ENCODE data around the gene CARD8. TPM values are rescaled to one million over a fixed set of nuclear protein-coding genes. Genes with fewer than 3 reads are reported as not detected.
A peak's percentile ranks its signal among the peaks of the same experiment; 100 is the strongest.

Gene CARD8
- total RNA-seq, 2 experiments from 2014 or later, result 180 to 185 TPM

- DNase-seq, result peak; percentile 49
- ChIA-PET POLR2A (interaction anchor here (0.5 to 4.6 kb wide), 3 partner anchors 9 to 89 kb away, joined by 3 to 47 read pairs (median 23); no protein-coding TSS in a partner anchor), CTCF (interaction anchor here (0.9 to 2.1 kb wide), 5 partner anchors 8 to 105 kb away, joined by 3 to 8 read pairs (median 4); partner anchors contain the start of genes SYNGR4 and TMEM143)
These were observed 2.6 kb upstream of the CARD8 start for GRCh38 chr19:48258350-48258749.

DNA sequence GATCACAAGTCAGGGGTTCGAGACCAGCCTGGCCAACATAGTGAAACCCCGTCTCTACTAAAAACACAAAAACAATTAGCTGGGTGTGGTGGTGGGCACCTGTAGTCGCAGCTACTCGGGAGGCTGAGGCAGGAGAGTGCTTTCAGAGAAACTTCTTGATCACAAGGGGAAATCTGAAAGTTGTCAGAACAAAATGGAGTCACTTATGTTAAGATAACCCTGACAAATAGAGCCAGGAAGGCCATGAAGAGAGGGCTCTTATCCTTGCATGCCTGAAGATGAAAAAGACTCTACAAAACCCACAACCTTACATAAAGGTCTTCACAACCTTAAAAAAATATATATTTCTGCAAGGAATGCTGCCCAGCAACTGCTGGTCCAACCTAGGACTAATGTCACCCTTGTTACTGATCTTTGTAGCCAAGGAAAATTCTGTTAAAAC lies 1.2 kb downstream of the CARD8 start:
- H3K9me3 Mint-ChIP-seq (ENCODE audit: insufficient read depth), result no peaks in the 10 kb centered on the region
- no peaks in the 10 kb centered on the region for H3K27me3 Mint-ChIP-seq (ENCODE audit: low read depth)
- DNase-seq (no peak), ATAC-seq (no peak)
- peaks cover 51% of the 10 kb centered on the region for H3K36me3 Mint-ChIP-seq (ENCODE audit: low read depth)
- H3K4me1 Mint-ChIP-seq (ENCODE audit: low read depth), result peaks cover 71% of the 10 kb centered on the region
- CTCF ChIA-PET, result interaction anchor here (0.8 to 2.5 kb wide), 3 partner anchors 12 to 137 kb away, joined by 3 to 8 read pairs (median 3); partner anchors contain the start of gene KDELR1
- H3K27ac Mint-ChIP-seq, result peak overlapping the region; percentile 91
- H3K4me3 Mint-ChIP-seq, result peak overlapping the region; percentile 81
- POLR2A ChIA-PET, result interaction anchor here (1.0 to 3.8 kb wide), 4 partner anchors 9 to 76 kb away, joined by 3 to 27 read pairs (median 14); a partner anchor contains a TSS

More at GRCh38 chr19:48258350-48258749, 2.6 kb upstream of the CARD8 start:
- Mint-ChIP-seq H3K27ac (peak overlapping the region; percentile 96), H3K27me3 (ENCODE audit: low read depth) (no peaks in the 10 kb centered on the region), H3K4me3 (peak overlapping the region; percentile 80), H3K4me1 (ENCODE audit: low read depth) (peaks cover 57% of the 10 kb centered on the region), H3K9me3 (ENCODE audit: insufficient read depth) (no peaks in the 10 kb centered on the region), H3K36me3 (ENCODE audit: low read depth) (peaks cover 23% of the 10 kb centered on the region)
- ATAC-seq, result peak; percentile 22

DNA sequence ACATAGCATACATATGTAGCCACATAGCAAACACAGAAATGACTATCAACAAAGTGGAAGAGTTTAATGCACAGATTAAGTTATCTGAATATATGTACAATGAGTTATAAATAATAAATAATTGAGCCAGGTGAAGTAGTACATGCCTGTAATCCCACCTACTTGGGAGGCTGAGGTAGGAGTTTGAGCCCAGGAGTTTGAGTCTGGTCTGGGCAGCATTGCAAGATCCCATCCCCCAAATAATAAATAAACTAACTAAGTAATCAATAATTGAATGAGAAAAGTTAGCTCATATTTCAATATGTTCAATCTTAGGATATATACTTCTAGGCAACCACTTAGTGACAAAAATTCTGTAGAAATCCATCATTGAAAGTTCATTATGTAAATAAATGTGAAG lies 1.7 kb downstream of the CARD8 start:
- ChIA-PET POLR2A (interaction anchor here (2.9 kb wide), 1 partner anchor 9 kb away, joined by 27 read pairs; no protein-coding TSS in a partner anchor), CTCF (interaction anchor here (2.5 kb wide), 1 partner anchor 12 kb away, joined by 8 read pairs; no protein-coding TSS in a partner anchor)
- H3K36me3 Mint-ChIP-seq (ENCODE audit: low read depth), result peaks cover 54% of the 10 kb centered on the region

GRCh38 chr19:48252609-48253008 lies 3.1 kb downstream of the CARD8 start:
- H3K4me3 Mint-ChIP-seq, result peak overlapping the region; percentile 45
- peaks cover 60% of the 10 kb centered on the region for H3K36me3 Mint-ChIP-seq (ENCODE audit: low read depth)
- no peak overlapping the region for H3K27ac Mint-ChIP-seq
- POLR2A ChIA-PET, result no interaction called here
- CTCF ChIA-PET, result no interaction called here
- no peak for DNase-seq
- ATAC-seq, result no peak
- H3K27me3 Mint-ChIP-seq (ENCODE audit: low read depth), result no peaks in the 10 kb centered on the region
- H3K4me1 Mint-ChIP-seq (ENCODE audit: low read depth), result peaks cover 69% of the 10 kb centered on the region
- H3K9me3 Mint-ChIP-seq (ENCODE audit: insufficient read depth), result no peaks in the 10 kb centered on the region

More for the DNA sequence above, 1.7 kb downstream of the CARD8 start:
- peaks cover 72% of the 10 kb centered on the region for H3K4me1 Mint-ChIP-seq (ENCODE audit: low read depth)
- H3K27ac Mint-ChIP-seq, result peak overlapping the region; percentile 91
- ATAC-seq (no peak), DNase-seq (no peak)
- H3K9me3 Mint-ChIP-seq (ENCODE audit: insufficient read depth), result no peaks in the 10 kb centered on the region
- H3K4me3 Mint-ChIP-seq, result peak overlapping the region; percentile 81
- no peaks in the 10 kb centered on the region for H3K27me3 Mint-ChIP-seq (ENCODE audit: low read depth)

DNA sequence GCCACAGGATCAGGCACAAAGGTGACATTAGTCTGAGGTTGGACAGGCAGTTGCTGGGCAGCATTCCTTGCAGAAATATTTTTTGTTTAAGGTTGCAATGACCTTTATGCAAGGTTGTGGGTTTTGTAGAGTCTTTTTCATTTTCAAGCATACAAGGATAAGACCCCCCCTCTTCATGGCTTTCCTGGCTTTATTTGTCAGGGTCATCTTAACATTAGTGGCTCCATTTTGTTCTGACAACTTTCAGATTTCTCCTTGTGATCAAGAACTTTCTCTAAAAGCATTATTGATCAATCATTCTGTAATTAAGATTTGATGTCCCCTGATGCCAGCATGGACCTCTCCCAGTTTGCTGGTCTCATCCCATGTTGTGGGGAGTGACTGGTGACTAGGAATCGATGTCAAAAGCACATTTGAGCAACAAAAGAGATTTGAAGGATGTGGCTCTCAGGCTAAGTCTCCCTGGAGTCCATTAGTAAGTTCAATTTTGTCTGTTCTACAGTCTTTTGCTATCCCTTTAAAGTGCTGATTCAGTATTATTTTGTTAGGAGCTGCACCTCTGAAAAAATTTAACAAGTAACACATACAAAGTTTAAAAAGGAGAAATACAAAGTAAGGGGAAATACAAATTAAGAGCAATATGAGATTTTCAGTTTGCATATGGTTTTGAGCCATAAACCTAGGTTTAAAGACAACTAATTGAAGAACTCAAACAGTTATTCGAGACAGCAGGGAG lies 5.3 kb downstream of the CARD8 start:
- Mint-ChIP-seq H3K4me3 (peak overlapping the region; percentile 95), H3K9me3 (ENCODE audit: insufficient read depth) (no peaks in the 10 kb centered on the region), H3K27ac (peak overlapping the region; percentile 78), H3K4me1 (ENCODE audit: low read depth) (peaks cover 71% of the 10 kb centered on the region), H3K27me3 (ENCODE audit: low read depth) (no peaks in the 10 kb centered on the region), H3K36me3 (ENCODE audit: low read depth) (peaks cover 68% of the 10 kb centered on the region)
- POLR2A ChIA-PET, result interaction anchor here (1.0 to 3.2 kb wide), 8 partner anchors 9 to 621 kb away, joined by 3 to 47 read pairs (median 5); a partner anchor contains a TSS
- ATAC-seq (no peak), DNase-seq (no peak)
- CTCF ChIA-PET, result interaction anchor here (0.6 to 2.5 kb wide), 5 partner anchors 10 to 140 kb away, joined by 3 to 23 read pairs (median 4); partner anchors contain the start of gene PLA2G4C

DNA sequence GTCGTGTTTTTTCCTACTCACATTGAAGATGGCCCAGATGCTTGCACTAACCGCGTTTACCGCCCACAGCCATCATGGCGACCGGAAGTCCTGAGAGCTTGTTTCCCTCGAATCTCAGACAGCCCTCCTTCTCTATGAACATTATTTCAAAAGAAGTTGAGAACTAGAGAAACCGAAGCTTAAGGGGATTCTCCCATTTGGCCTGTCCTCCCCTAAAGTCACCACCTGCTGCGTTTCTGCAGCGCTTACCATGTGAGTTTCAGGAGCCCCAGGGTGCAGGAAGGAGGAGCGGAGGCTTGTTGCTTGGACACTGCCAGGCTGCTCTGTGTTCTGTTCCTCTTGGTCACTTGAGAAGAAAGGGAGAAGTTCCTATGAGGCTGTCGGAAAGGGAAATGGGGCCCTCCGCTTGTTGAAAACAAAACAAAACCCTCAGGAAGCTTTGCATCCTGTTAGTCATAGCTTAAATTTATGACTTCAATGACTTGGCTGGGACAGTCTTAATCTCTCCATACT lies 6.2 kb downstream of the CARD8 start:
- Mint-ChIP-seq H3K9me3 (ENCODE audit: insufficient read depth) (no peaks in the 10 kb centered on the region), H3K36me3 (ENCODE audit: low read depth) (peaks cover 75% of the 10 kb centered on the region), H3K4me1 (ENCODE audit: low read depth) (peaks cover 75% of the 10 kb centered on the region), H3K4me3 (peak overlapping the region; percentile 95), H3K27ac (peak overlapping the region; percentile 99), H3K27me3 (ENCODE audit: low read depth) (no peaks in the 10 kb centered on the region)
- ChIA-PET POLR2A (interaction anchor here (1.0 to 3.2 kb wide), 9 partner anchors 9 to 622 kb away, joined by 3 to 47 read pairs (median 5); a partner anchor contains a TSS), CTCF (interaction anchor here (0.6 to 2.5 kb wide), 7 partner anchors 11 to 142 kb away, joined by 3 to 23 read pairs (median 4); partner anchors contain the start of genes KDELR1 and PLA2G4C)
- peak; percentile 89 for DNase-seq
- peak; percentile 84 for ATAC-seq

- peaks cover 72% of the 10 kb centered on the region for H3K36me3 Mint-ChIP-seq (ENCODE audit: low read depth)
- CTCF ChIA-PET, result interaction anchor here (2.5 kb wide), 1 partner anchor 12 kb away, joined by 23 read pairs; no protein-coding TSS in a partner anchor
- no peaks in the 10 kb centered on the region for H3K9me3 Mint-ChIP-seq (ENCODE audit: insufficient read depth)
- no peaks in the 10 kb centered on the region for H3K27me3 Mint-ChIP-seq (ENCODE audit: low read depth)
- ATAC-seq (no peak), DNase-seq (no peak)
- peak overlapping the region; percentile 99 for H3K27ac Mint-ChIP-seq
- POLR2A ChIA-PET, result interaction anchor here (1.9 to 3.2 kb wide), 2 partner anchors 9 to 11 kb away, joined by 7 to 47 read pairs; no protein-coding TSS in a partner anchor
- H3K4me3 Mint-ChIP-seq, result peak overlapping the region; percentile 95
- peaks cover 67% of the 10 kb centered on the region for H3K4me1 Mint-ChIP-seq (ENCODE audit: low read depth)
These were observed 7.5 kb downstream of the CARD8 start for GRCh38 chr19:48248081-48248833.

- DNase-seq, result no peak
- Mint-ChIP-seq H3K27me3 (ENCODE audit: low read depth) (no peaks in the 10 kb centered on the region), H3K9me3 (ENCODE audit: insufficient read depth) (no peaks in the 10 kb centered on the region), H3K36me3 (ENCODE audit: low read depth) (peaks cover 69% of the 10 kb centered on the region), H3K27ac (no peak overlapping the region), H3K4me1 (ENCODE audit: low read depth) (peaks cover 59% of the 10 kb centered on the region), H3K4me3 (peak overlapping the region; percentile 46)
- ChIA-PET CTCF (interaction anchor here (1.0 to 2.7 kb wide), 2 partner anchors 8 to 13 kb away, joined by 5 to 11 read pairs; partner anchors contain the start of gene CARD8), POLR2A (interaction anchor here (0.6 kb wide), 1 partner anchor 99 kb away, joined by 3 read pairs; no protein-coding TSS in a partner anchor)
- ATAC-seq, result no peak
These were observed 8.5 kb downstream of the CARD8 start for GRCh38 chr19:48247212-48247611.

DNA sequence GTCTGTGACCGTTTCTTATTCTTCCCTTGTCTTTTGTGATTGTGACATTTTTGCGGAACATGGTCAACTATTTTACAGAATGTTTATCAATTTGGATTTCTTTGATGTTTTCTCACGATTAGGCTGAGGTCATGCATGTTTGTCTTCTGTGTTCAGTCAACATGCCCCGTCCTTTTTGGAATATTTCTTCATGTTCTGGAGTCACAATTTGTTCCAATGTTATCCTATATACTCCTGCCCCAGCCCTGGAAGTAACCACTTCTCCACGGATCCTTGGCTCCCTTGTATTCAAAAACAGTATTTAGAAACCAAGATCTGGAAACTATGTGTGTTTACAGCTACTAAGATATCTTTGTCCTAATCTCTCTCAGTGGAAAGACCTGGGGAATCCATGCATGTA lies 9.6 kb downstream of the CARD8 start:
- peaks cover 69% of the 10 kb centered on the region for H3K36me3 Mint-ChIP-seq (ENCODE audit: low read depth)
- POLR2A ChIA-PET, result interaction anchor here (3.0 kb wide), 1 partner anchor 9 kb away, joined by 27 read pairs; the partner anchor contains the start of gene CARD8
- CTCF ChIA-PET, result interaction anchor here (1.0 to 3.2 kb wide), 5 partner anchors 10 to 139 kb away, joined by 4 to 22 read pairs (median 5); partner anchors contain the start of gene CARD8
- peaks cover 55% of the 10 kb centered on the region for H3K4me1 Mint-ChIP-seq (ENCODE audit: low read depth)
- DNase-seq (no peak), ATAC-seq (no peak)
- no peaks in the 10 kb centered on the region for H3K27me3 Mint-ChIP-seq (ENCODE audit: low read depth)
- H3K27ac Mint-ChIP-seq, result peak overlapping the region; percentile 6
- H3K9me3 Mint-ChIP-seq (ENCODE audit: insufficient read depth), result no peaks in the 10 kb centered on the region
- H3K4me3 Mint-ChIP-seq, result peak overlapping the region; percentile 42

GRCh38 chr19:48244281-48244680 lies 11.4 kb downstream of the CARD8 start:
- POLR2A ChIA-PET, result interaction anchor here (0.6 to 3.0 kb wide), 3 partner anchors 11 to 27 kb away, joined by 3 to 27 read pairs (median 3); partner anchors contain the start of gene CARD8
- H3K4me1 Mint-ChIP-seq (ENCODE audit: low read depth), result peaks cover 37% of the 10 kb centered on the region

More at GRCh38 chr19:48244281-48244680, 11.4 kb downstream of the CARD8 start:
- ATAC-seq (peak; percentile 89), DNase-seq (peak; percentile 60)
- peak overlapping the region; percentile 82 for H3K27ac Mint-ChIP-seq
- peak overlapping the region; percentile 77 for H3K4me3 Mint-ChIP-seq
- CTCF ChIA-PET, result interaction anchor here (1.0 to 3.2 kb wide), 8 partner anchors 11 to 89 kb away, joined by 3 to 22 read pairs (median 4); partner anchors contain the start of gene CARD8
- no peaks in the 10 kb centered on the region for H3K9me3 Mint-ChIP-seq (ENCODE audit: insufficient read depth)
- peaks cover 70% of the 10 kb centered on the region for H3K36me3 Mint-ChIP-seq (ENCODE audit: low read depth)
- no peaks in the 10 kb centered on the region for H3K27me3 Mint-ChIP-seq (ENCODE audit: low read depth)
